Right lobe of liver (tissue), 4 donors: ENCODE measurements around the gene MT1H.

Experiments used
- CTCF ChIP-seq, 4 donors: fragments of 200-600 bp in 3 of 4; fragments of 450-650 bp in 1 of 4; IDR thresholded peaks; one replicate each; pipeline versions ENCODE4 v1.5.1 to v1.8.0; 2016 to 2022; ENCODE audit warnings: antibody characterized with exemption in 4 of 4, mild to moderate bottlenecking in 2 of 4
- POLR2A ChIP-seq: fragments of 450-650 bp; IDR thresholded peaks from one replicate; pipeline ENCODE4 v1.6.1; 2017; ENCODE audit warnings: antibody characterized with exemption, mild to moderate bottlenecking
- donor health status: DM: no; HTN: no; CAD: no.
- donor health status: DM: no; HTN: no; CAD: no.
- donor health status: DM: no; HTN: yes; CAD: no.

DNA sequence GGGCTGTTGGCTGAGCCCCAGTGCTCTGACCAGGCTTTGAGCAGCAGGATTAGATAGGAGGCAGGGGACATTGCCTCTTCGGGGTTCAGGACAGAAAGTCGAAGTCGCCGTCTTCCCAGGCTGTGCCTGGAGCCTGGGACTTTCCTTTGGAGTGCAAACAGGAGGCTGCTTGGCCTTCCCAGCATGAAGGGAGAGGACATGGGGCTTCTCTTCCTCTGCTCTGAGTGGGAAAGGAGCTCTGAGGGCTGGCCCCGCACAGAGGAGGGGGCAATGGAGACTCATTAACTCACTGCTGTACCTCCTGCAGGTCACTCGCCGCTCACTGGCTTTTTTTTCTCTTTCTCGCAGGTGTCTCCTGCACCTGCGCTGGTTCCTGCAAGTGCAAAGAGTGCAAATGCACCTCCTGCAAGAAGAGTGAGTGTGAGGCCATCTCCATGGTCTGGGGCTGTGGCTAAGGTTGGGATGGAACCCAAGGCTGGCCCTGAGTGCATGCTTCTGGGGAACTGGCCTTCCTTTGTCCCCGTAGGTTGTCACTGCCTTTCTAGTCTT is 11.2 kb upstream of the MT1H start:
- TF ChIP-seq CTCF (IDR thresholded peaks at IDR 0.05) (no peak), POLR2A (no peak)
